ENCODE results near the gene SPAG8. TPM values are rescaled to one million over a fixed set of nuclear protein-coding genes. Genes with fewer than 3 reads are reported as not detected.
A peak's percentile ranks its signal among the peaks of the same experiment; 100 is the strongest.

SPAG8 gene
- total RNA-seq, 2 experiments from 2014 or later: 1.1 to 1.4 TPM

DNA sequence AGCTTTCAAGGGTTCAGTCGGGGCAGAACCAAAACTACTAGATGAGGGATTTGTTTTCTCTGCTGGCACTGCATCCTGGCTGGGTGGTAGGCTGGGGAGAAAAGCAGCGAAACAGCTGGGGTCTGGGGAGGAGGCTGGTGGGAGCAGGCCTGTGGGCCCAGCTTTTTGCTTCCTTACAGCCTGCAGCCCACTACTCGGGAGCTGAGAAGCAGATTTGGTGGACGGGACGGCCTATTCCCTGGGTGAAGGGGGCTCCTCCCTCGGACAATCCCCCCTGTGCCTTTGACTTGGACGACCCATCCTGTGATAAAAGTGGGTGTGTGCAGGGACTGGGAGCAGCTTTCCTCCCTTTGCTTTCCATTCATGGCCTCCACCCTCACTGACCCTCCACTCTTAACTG, 11.5 kb downstream of the SPAG8 start:
- intact Hi-C loops (cut with micrococcal nuclease): no loop called here
- no peak overlapping the region for H3K27ac Mint-ChIP-seq

DNA sequence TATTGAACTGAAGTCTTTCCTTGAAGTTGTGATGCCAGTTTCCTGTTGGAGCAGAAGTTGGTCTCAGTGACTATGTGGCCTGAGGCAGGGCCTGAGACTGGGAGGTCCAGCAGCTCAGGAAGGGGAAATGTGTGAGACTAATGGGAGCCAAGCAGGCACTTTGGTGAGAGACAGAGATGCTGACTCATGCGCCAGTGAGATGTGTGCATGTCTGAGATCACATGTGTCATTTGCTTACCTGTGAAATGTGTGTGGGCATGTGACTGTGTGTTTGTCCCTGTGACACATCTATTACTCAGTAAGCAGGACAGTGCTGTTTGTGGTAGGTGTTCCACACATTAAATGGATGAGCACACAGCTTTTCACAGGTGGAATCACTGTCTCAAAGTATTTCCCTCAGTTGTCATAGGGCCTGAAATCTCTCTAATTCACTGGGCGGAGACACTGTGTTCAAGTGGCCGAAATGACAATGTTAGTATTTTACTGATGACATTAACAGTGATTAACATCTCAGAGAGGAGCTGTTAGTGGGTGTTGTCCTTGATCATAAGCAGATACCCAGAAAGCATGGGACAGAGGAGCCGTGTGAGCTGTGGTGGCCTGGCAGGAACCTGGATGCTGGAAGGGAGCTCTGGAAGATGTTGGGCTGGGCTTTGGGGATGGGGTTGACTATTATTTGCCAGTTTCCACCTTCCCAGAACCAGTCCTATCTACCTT, 13.2 kb downstream of the SPAG8 start:
- DNase-seq: peak; percentile 69
- Mint-ChIP-seq H3K27ac (peak overlapping the region; percentile 64), H3K36me3 (peaks cover 18% of the 10 kb centered on the region), H3K9me3 (no peaks in the 10 kb centered on the region), H3K27me3 (no peaks in the 10 kb centered on the region), H3K4me3 (no peak overlapping the region), H3K4me1 (ENCODE audit: low read depth) (peaks cover 26% of the 10 kb centered on the region)
- intact Hi-C loops (cut with micrococcal nuclease): loop anchor here (1.0 kb wide), 1 partner anchor 16 kb away; the partner anchor contains the start of gene HINT2
- CTCF ChIA-PET: interaction anchor here (0.6 to 1.8 kb wide), 6 partner anchors 8 to 83 kb away, joined by 3 to 14 read pairs (median 4); partner anchors contain the start of gene SPAG8
- POLR2A ChIA-PET: interaction anchor here (0.8 kb wide), 1 partner anchor 13 kb away, joined by 3 read pairs; no protein-coding TSS in a partner anchor

More for the DNA sequence above, 11.5 kb downstream of the SPAG8 start:
- H3K4me3 Mint-ChIP-seq: no peak overlapping the region
- DNase-seq: no peak
- peaks cover 21% of the 10 kb centered on the region for H3K4me1 Mint-ChIP-seq (ENCODE audit: low read depth)
- no peaks in the 10 kb centered on the region for H3K27me3 Mint-ChIP-seq
- peaks cover 18% of the 10 kb centered on the region for H3K36me3 Mint-ChIP-seq
- H3K9me3 Mint-ChIP-seq: no peaks in the 10 kb centered on the region
- ChIA-PET POLR2A (no interaction called here), CTCF (interaction anchor here (0.8 to 1.1 kb wide), 2 partner anchors 12 to 81 kb away, joined by 3 read pairs; no protein-coding TSS in a partner anchor)

DNA sequence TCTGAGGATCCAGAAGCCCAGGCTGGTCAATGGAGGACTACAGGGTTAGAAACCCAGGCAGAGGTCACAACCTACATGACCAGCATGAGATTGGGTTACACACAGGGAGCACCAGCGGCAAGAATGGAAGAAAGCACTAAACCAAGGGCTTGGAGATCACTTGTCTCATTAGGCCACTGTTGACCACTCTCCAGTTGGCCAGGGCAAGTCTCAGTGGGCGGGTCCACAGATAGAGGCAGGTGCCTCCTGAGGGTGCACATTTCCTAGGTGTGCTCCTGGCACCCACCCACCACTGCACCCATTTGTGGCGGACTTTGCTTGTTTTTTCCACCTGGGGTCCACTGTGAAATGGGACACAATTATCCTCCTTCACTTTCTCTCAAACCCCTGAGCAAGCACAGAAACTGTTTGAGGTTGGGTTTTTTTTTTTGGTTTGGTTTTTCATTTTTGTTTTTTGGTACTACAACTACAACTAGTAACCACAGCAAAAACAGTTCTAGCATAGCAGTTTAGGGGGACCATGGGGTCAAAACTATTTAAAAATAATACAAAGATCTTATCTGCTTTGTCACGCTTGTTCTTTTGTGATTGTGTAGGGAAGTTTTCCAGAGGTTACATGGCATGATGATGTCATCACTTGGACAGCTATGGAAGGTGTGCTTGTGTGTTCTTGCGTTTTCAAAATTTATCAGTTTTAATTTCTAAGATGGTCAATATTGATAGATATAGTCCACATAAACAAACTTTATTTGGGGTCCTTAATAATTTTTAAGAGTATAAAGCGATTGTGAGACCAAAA, 14.6 kb downstream of the SPAG8 start:
- no peak for DNase-seq
- no peaks in the 10 kb centered on the region for H3K9me3 Mint-ChIP-seq
- no peak overlapping the region for H3K4me3 Mint-ChIP-seq
- no peaks in the 10 kb centered on the region for H3K27me3 Mint-ChIP-seq
- intact Hi-C loops (cut with micrococcal nuclease): loop anchor here (1.0 kb wide), 1 partner anchor 18 kb away; the partner anchor contains the start of gene HINT2
- ChIA-PET CTCF (interaction anchor here (1.7 to 1.8 kb wide), 3 partner anchors 28 to 85 kb away, joined by 4 to 14 read pairs (median 4); no protein-coding TSS in a partner anchor), POLR2A (no interaction called here)
- H3K36me3 Mint-ChIP-seq: peaks cover 15% of the 10 kb centered on the region
- no peak overlapping the region for H3K27ac Mint-ChIP-seq
- H3K4me1 Mint-ChIP-seq (ENCODE audit: low read depth): peaks cover 26% of the 10 kb centered on the region

DNA sequence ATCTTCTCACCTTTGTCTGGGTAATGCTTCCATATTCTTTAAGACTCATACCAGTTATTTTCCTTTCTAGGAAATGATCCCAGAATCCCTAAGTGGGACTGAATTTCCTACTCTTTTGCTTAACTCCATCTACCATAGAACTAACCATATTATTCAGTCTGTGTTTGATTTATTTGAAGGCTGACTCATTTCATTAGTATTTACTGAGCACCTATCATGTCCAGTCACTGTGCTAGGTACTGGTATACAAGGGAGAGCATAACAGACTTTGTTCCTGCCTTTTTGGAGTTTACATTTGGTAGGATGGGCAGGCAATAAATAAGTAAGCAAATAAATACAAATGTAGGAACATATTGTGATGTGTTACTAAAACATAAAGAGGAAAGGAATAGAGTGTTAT, 16.4 kb downstream of the SPAG8 start:
- POLR2A ChIA-PET: no interaction called here
- H3K4me1 Mint-ChIP-seq (ENCODE audit: low read depth): peaks cover 26% of the 10 kb centered on the region
- CTCF ChIA-PET: interaction anchor here (1.8 kb wide), 1 partner anchor 87 kb away, joined by 4 read pairs; no protein-coding TSS in a partner anchor
- no peaks in the 10 kb centered on the region for H3K9me3 Mint-ChIP-seq
- DNase-seq: no peak
- peaks cover 3% of the 10 kb centered on the region for H3K36me3 Mint-ChIP-seq
- H3K4me3 Mint-ChIP-seq: no peak overlapping the region
- intact Hi-C loops (cut with micrococcal nuclease): no loop called here
- no peaks in the 10 kb centered on the region for H3K27me3 Mint-ChIP-seq
- H3K27ac Mint-ChIP-seq: no peak overlapping the region

DNA sequence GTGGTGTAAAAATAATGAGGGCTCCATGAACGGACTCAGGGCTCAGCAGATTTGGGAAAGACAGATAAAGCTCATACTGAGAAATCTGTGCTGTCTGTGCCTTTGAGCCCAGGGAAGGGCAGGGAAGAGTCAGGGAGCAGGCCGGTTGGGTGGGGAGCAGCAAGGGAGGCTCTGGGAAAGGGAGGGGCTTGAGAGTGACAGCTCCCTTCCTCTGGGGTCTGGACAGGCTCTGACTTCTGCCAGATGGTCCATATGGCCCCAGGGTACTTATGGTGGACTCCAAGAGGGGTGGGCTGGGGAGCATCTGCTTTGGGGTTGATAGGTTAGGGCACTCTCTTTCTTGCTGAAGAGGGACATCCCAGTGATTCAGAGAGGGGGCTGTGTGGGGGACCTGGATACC, 18.6 kb downstream of the SPAG8 start:
- Mint-ChIP-seq H3K27me3 (no peaks in the 10 kb centered on the region), H3K36me3 (no peaks in the 10 kb centered on the region), H3K27ac (no peak overlapping the region), H3K4me1 (ENCODE audit: low read depth) (peaks cover 18% of the 10 kb centered on the region), H3K9me3 (no peaks in the 10 kb centered on the region), H3K4me3 (no peak overlapping the region)
- ChIA-PET POLR2A (no interaction called here), CTCF (interaction anchor here (0.6 to 2.4 kb wide), 5 partner anchors 18 to 152 kb away, joined by 3 to 15 read pairs (median 3); partner anchors contain the start of gene SPAG8)
- DNase-seq: no peak
- intact Hi-C loops (cut with micrococcal nuclease): no loop called here

DNA sequence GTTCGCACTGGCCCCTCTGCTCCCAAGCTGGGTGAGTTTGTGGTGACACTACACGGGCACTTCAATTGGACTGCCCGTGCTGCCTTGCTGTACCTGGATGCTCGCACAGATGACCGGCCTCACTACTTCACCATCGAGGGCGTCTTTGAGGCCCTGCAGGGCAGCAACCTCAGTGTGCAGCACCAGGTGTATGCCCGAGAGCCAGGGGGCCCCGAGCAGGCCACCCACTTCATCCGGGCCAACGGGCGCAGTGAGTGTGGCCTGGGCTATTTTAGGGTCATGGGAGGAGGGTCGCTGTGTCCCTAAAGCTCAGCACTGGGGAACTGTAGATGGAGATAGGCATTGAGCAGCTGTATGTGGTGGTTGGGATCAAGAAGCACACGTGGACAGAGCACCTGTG, 19.2 kb downstream of the SPAG8 start:
- H3K4me1 Mint-ChIP-seq (ENCODE audit: low read depth): peaks cover 14% of the 10 kb centered on the region
- intact Hi-C loops (cut with micrococcal nuclease): no loop called here
- no peaks in the 10 kb centered on the region for H3K36me3 Mint-ChIP-seq
- H3K27me3 Mint-ChIP-seq: no peaks in the 10 kb centered on the region
- no peak overlapping the region for H3K27ac Mint-ChIP-seq
- no peaks in the 10 kb centered on the region for H3K9me3 Mint-ChIP-seq
- POLR2A ChIA-PET: no interaction called here
- no peak overlapping the region for H3K4me3 Mint-ChIP-seq
- no peak for DNase-seq
- CTCF ChIA-PET: interaction anchor here (0.6 to 2.4 kb wide), 6 partner anchors 18 to 152 kb away, joined by 3 to 15 read pairs (median 3); partner anchors contain the start of gene SPAG8

DNA sequence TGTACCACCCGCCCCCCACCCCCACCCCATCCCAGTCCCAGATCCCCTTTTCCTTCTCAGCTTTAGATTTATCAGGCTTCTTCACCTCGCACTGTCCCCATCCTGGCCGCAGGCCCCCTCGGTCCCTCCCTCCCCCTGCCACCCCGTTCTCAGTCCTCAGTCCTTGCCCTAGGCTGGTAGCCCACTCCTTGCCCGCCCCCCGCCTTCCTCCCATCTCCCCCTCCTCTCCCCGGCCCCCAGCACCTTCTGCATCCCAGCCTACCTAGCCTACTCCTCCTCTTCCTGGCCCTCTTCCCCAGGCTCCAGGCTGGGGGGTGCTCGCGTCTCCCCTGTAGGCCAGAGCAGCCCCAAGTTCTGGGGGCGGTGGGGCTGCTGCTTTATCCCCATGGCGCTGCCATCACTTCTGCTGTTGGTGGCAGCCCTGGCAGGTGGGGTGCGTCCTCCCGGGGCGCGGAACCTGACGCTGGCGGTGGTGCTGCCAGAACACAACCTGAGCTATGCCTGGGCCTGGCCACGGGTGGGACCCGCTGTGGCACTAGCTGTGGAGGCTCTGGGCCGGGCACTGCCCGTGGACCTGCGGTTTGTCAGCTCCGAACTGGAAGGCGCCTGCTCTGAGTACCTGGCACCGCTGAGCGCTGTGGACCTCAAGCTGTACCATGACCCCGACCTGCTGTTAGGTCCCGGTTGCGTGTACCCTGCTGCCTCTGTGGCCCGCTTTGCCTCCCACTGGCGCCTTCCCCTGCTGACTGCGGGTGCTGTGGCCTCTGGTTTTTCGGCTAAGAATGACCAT, 19.8 kb downstream of the SPAG8 start:
- no peaks in the 10 kb centered on the region for H3K27me3 Mint-ChIP-seq
- H3K27ac Mint-ChIP-seq: no peak overlapping the region
- ChIA-PET CTCF (interaction anchor here (1.2 to 2.4 kb wide), 2 partner anchors 34 to 90 kb away, joined by 4 to 15 read pairs; no protein-coding TSS in a partner anchor), POLR2A (no interaction called here)
- intact Hi-C loops (cut with micrococcal nuclease): no loop called here
- H3K36me3 Mint-ChIP-seq: no peaks in the 10 kb centered on the region
- DNase-seq: no peak
- no peaks in the 10 kb centered on the region for H3K9me3 Mint-ChIP-seq
- no peak overlapping the region for H3K4me3 Mint-ChIP-seq
- H3K4me1 Mint-ChIP-seq (ENCODE audit: low read depth): peaks cover 9% of the 10 kb centered on the region

DNA sequence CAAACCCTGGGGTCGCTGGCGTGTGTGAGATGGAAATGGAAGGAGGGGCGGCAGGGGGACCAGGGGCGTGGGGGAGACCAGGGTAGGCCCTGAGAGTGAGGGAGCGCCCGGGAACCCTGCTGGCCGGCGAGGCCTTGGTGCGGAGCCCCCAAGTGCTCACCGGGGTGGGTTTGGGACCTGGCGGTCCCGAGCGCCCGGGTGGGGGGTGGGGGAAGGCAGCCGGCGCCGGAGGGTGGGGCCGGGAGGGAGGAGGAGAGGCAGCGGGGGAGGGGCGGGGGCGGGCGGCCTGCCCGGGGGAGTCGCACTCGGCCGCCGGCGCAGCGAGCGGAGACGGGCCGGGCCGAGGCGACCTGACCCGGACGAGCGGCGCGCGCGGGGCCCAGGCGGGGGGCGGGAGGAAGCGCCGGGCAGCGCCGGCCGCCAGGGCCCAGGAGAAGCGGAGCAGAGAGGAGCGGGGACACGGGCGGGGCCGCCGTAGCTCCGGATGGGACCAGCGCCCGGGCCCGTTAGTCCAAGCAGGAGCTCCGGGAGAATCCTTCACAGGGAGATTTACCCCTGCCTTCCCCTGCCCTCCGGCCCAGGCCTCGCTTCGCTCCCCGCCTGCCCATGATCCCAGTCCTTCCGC, 20.7 kb downstream of the SPAG8 start, which contains the start of gene NPR2:
TSS of gene NPR2 (plus strand) at position 295 of the 625 bp plus-strand sequence. CDS start 818 bp downstream, outside the sequence.
- Mint-ChIP-seq H3K27me3 (no peaks in the 10 kb centered on the region), H3K36me3 (no peaks in the 10 kb centered on the region), H3K4me3 (no peak within 1 kb of the TSS), H3K9me3 (no peaks in the 10 kb centered on the region), H3K27ac (no peak within 1 kb of the TSS), H3K4me1 (ENCODE audit: low read depth) (peaks cover 5% of the 10 kb centered on the region)
- intact Hi-C loops (cut with micrococcal nuclease): no loop called here
- ChIA-PET CTCF (interaction anchor here (2.4 kb wide), 1 partner anchor 90 kb away, joined by 15 read pairs; no protein-coding TSS in a partner anchor), POLR2A (no interaction called here)
- DNase-seq: no peak

DNA sequence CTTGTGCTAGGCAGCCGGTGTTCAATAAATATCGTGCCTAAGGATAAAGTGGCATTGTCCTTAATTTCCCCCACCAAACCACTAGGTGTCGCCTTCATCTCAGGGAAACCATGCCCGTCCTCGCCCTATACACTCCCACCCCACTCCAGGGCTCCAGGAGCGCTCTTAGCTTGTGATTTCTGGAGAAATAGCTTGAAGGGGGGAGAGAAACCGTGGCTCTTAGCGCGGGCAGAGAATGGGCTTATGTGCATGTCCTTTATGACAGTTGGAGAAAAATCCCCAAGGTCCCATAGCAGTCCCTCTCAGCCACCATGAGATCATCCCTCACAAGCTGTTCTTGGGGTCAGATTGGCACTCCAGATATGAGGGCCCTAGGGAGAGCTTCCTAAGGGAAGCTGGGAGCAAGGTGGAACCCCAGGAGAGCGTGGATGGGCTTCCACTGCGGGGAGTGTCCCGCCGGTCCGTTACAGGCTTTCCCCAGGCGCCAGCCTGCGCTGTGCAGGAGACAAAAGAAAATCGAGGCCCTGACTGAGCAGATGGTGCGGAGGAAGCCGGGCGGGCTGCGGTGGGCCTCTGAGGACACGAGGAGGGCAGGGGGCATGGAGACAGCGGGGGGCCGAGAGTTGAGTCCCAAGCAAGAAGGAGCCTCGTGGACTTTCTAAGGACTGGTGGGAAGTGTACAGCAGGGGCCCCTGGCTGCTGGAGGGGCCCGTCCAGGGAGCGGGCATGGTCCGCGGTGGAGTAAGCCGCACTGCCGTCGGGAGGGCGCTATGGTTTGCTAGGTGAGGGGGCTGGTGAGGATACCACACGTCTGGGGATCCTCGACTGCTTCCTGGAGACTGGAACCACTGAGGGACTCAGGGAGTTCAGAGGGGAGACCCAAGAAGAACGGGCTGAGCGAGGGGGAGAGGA, 21.4 kb downstream of the SPAG8 start:
- Mint-ChIP-seq H3K9me3 (no peaks in the 10 kb centered on the region), H3K4me1 (ENCODE audit: low read depth) (peaks cover 5% of the 10 kb centered on the region), H3K27ac (no peak overlapping the region), H3K27me3 (no peaks in the 10 kb centered on the region), H3K4me3 (no peak overlapping the region), H3K36me3 (no peaks in the 10 kb centered on the region)
- intact Hi-C loops (cut with micrococcal nuclease): loop anchor here (1.0 kb wide), 2 partner anchors 36 to 92 kb away; no protein-coding TSS in a partner anchor
- ChIA-PET POLR2A (no interaction called here), CTCF (interaction anchor here (0.5 to 3.1 kb wide), 50 partner anchors 9 to 374 kb away, joined by 3 to 66 read pairs (median 4); partner anchors contain the start of genes FAM221B, HINT2, SPAG8 and TMEM8B)
- peak; percentile 60 for DNase-seq

DNA sequence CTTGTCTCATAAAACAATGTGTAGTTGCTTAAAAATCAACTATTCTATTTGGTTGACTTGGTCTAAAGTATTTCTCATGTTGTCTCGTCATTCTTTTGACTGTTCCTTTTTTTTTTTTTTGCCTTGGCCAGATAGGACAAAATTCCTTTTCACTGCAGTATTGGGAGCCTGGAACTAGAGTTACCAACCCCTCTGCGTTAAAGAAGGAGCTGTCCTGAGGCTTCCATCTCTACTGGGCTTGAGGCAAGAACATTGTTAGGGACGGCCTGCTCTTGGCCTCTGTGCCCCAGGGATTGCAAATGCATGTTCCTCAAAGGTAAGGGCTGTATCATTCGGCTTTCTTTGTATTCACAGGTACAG, 22.1 kb downstream of the SPAG8 start:
- POLR2A ChIA-PET: no interaction called here
- Mint-ChIP-seq H3K4me1 (ENCODE audit: low read depth) (peaks cover 5% of the 10 kb centered on the region), H3K27me3 (no peaks in the 10 kb centered on the region), H3K9me3 (no peaks in the 10 kb centered on the region), H3K36me3 (no peaks in the 10 kb centered on the region), H3K27ac (no peak overlapping the region), H3K4me3 (no peak overlapping the region)
- CTCF ChIA-PET: interaction anchor here (0.6 to 3.1 kb wide), 47 partner anchors 8 to 389 kb away, joined by 3 to 66 read pairs (median 5); partner anchors contain the start of genes FAM221B, HINT2, SPAG8 and TMEM8B
- DNase-seq: no peak
- intact Hi-C loops (cut with micrococcal nuclease): loop anchor here (1.0 kb wide), 2 partner anchors 36 to 92 kb away; no protein-coding TSS in a partner anchor
